ENCODE data around the gene FRG2B.
"Not testable (repeated sequence)": the region's sequence is repeated elsewhere in the genome, so short reads cannot be mapped to it uniquely, and the experiment has no call there.

The FRG2B gene

GRCh38 chr10:133599869-133600268 is 26.7 kb downstream of the FRG2B start:
- DNase-seq (ENCODE audit: low spot score): not testable (repeated sequence)

- no peak for DNase-seq (ENCODE audit: low spot score)
Observed at GRCh38 chr10:133592716-133593115, 33.9 kb downstream of the FRG2B start.

GRCh38 chr10:133590970-133591359 is 35.6 kb downstream of the FRG2B start:
- DNase-seq (ENCODE audit: low spot score): no peak

GRCh38 chr10:133590226-133590969 is 36.2 kb downstream of the FRG2B start:
- no peak for DNase-seq (ENCODE audit: low spot score)

- DNase-seq (ENCODE audit: low spot score): not testable (repeated sequence)
Observed at GRCh38 chr10:133577037-133577436, 49.6 kb downstream of the FRG2B start.

Data from GM03348 (cell line).